HUES6 (cell line): Measurements from ENCODE around the gene ERFE.

Source experiments
- H3K27ac ChIP-seq: 2 replicates; pipeline ENCODE4 v1.7.0; 2013; ENCODE audit warnings: low read depth, mild to moderate bottlenecking, low read length, inconsistent platforms
- H3K27me3 ChIP-seq: 2 replicates; pipeline ENCODE4 v1.6.1; 2013; ENCODE audit warnings: low read length; ENCODE audit not compliant: control insufficient read depth, insufficient read depth
- H3K36me3 ChIP-seq: 2 replicates; pipeline ENCODE4 v1.6.1; 2013; ENCODE audit warnings: low read length; ENCODE audit not compliant: control insufficient read depth, insufficient read depth
- H3K4me1 ChIP-seq: 2 replicates; pipeline ENCODE4 v1.6.1; 2013; ENCODE audit warnings: low read length; ENCODE audit not compliant: control insufficient read depth, insufficient read depth
- H3K4me3 ChIP-seq: 2 replicates; pipeline ENCODE4 v1.5.1; 2013; ENCODE audit warnings: low read depth, low read length
- H3K9ac ChIP-seq: one replicate; pipeline ENCODE4 v1.6.1; 2013; ENCODE audit warnings: mild to moderate bottlenecking, low read length
- H3K9me3 ChIP-seq: 2 replicates; pipeline ENCODE4 v1.6.1; 2013; ENCODE audit warnings: low read depth, low read length; ENCODE audit not compliant: control insufficient read depth, insufficient read depth

ERFE gene

GRCh38 chr2:238152771-238153688, 5.7 kb upstream of the ERFE start:
- peaks cover under 1% of the 10 kb centered on the region; the same call in 1 of the 2 replicates for H3K27me3 ChIP-seq
- H3K4me3 ChIP-seq: no peak overlapping the region
- H3K4me1 ChIP-seq: peaks cover 11% of the 10 kb centered on the region
- no peak overlapping the region for H3K27ac ChIP-seq
- no peak overlapping the region for H3K9ac ChIP-seq
- no peaks in the 10 kb centered on the region for H3K9me3 ChIP-seq
- H3K36me3 ChIP-seq: no peaks in the 10 kb centered on the region

DNA sequence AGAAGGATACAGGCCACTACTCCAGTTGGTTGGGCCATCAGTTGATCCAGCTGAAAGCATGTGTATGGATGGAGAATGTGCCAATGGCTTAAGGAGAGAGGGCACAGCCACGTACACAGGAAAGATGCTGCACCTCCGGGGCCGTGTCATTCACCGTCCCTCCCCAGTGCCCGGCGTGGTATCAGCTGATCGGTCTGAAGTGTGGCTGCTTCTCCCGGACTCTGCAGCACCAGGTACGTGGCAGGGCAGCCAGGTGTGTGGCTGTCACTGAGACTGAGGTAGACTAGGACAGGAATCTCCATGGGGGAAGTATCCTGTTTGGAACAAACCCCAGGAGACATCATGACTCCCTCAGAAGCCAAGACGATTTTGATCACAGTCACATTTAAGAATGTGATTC, 4.2 kb upstream of the ERFE start:
- Histone ChIP-seq H3K27ac (no peak overlapping the region), H3K4me3 (no peak overlapping the region), H3K27me3 (peaks cover 12% of the 10 kb centered on the region), H3K36me3 (no peaks in the 10 kb centered on the region), H3K9me3 (no peaks in the 10 kb centered on the region), H3K9ac (no peak overlapping the region), H3K4me1 (peaks cover 15% of the 10 kb centered on the region)

- Histone ChIP-seq H3K36me3 (no peaks in the 10 kb centered on the region), H3K9ac (no peak overlapping the region), H3K27me3 (peaks cover 18% of the 10 kb centered on the region), H3K4me3 (no peak overlapping the region), H3K4me1 (peaks cover 21% of the 10 kb centered on the region), H3K27ac (no peak overlapping the region), H3K9me3 (no peaks in the 10 kb centered on the region)
These were observed 3.6 kb upstream of the ERFE start for GRCh38 chr2:238155051-238155760.

DNA sequence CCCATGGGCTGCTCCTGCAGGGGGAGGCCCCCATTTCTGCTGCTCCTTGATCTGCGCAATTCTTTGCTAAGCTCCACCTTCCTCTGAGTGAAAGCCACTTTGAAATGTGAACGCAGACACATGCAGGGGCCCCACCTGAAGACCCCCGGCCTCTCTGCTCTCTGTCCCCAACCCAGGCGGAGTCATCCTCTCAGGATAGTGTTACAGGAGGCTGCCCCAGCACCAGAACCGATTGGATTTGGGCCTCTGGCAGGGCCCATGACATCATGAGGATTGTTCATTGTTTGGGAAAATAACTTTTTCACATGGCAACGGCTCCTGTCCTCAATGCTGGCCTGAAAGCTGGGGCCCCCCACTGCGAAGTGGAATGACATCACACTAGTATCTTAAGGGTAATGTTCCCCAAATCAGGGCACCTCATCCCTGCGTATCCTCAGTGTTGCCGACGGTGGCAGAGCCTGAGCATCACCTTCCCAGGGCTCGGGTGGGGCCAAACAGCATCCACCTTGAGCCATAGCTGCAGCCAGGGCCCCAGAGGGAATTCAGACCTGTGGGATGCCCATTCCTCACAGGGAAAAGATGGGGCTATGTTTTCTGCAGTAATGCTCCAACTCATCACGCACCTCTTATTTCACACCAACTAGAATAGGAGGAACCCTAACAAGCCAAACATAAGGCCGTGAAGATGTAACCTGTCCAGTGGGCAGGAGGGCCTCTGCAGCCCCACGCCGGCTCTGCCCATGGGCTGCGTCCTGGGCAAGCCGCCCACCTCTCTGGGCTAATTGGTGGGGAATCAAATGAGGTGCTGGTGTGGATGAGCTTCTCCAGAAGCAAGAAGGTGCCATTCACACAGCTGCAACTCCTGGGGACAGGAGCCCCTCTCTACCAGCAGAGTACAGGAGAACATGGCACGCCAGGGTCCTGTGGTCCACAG, 2.7 kb upstream of the ERFE start:
- H3K9me3 ChIP-seq: no peaks in the 10 kb centered on the region
- H3K27me3 ChIP-seq: peaks cover 27% of the 10 kb centered on the region
- no peak overlapping the region for H3K9ac ChIP-seq
- no peaks in the 10 kb centered on the region for H3K36me3 ChIP-seq
- no peak overlapping the region for H3K27ac ChIP-seq
- peaks cover 20% of the 10 kb centered on the region for H3K4me1 ChIP-seq
- no peak overlapping the region for H3K4me3 ChIP-seq

DNA sequence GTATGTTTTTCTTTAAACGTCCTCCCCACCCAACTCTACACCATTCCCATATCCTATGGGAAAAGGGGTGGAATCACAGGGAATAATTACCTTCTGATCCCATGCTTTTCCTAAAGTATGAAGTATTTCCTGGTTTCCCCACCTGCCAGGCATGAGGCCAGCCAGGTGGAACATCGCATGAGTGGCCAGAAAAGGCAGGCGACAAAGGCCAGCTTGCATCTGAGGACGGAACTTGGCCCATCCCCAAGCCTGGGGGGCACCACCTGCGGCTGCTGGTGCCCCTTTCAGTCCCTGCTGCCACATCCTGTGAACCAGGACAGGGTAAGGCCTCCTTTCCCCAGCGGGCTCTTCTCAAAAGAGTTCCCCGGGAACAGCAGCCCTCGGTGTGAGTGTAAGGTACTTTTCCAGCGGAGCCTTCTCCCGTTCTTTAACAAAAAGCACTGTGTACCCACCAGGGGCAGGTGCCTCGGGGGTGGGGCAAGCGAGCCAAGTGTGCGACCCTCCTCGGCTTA, 1.2 kb upstream of the ERFE start:
- H3K4me3 ChIP-seq: no peak overlapping the region
- H3K36me3 ChIP-seq: no peaks in the 10 kb centered on the region
- H3K9ac ChIP-seq: no peak overlapping the region
- no peaks in the 10 kb centered on the region for H3K9me3 ChIP-seq
- peaks cover 42% of the 10 kb centered on the region for H3K27me3 ChIP-seq
- peaks cover 9% of the 10 kb centered on the region for H3K4me1 ChIP-seq
- no peak overlapping the region for H3K27ac ChIP-seq

- Histone ChIP-seq H3K4me3 (peak overlapping the region; percentile 66), H3K4me1 (peaks cover 9% of the 10 kb centered on the region), H3K27me3 (peaks cover 47% of the 10 kb centered on the region), H3K27ac (no peak overlapping the region), H3K9ac (no peak overlapping the region), H3K9me3 (no peaks in the 10 kb centered on the region), H3K36me3 (no peaks in the 10 kb centered on the region)
These were observed 707 bp upstream of the ERFE start for GRCh38 chr2:238158018-238158508.

DNA sequence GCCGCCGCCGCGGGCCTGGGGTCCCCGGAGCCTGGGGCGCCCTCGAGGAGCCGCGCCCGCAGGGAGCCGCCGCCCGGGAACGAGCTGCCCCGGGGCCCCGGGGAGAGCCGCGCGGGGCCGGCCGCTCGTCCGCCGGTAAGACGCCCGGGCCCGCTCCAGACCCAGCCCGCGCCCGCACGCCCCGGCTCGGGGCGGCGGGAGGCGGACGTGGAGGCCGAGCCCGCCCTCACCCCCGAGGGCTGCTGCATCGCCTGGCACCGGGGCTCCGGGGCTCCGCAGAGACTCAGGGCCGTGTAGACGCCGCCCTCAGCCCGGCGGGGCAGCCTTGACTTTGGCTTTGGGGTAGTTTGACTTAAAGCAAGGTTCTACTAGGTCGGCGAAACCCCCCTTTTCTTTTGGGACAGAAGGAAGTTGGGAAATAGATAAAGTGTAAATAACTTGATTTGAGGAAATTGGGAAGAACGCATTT, 335 bp downstream of the ERFE start:
- Histone ChIP-seq H3K27ac (no peak overlapping the region), H3K4me1 (peaks cover 9% of the 10 kb centered on the region), H3K27me3 (peaks cover 57% of the 10 kb centered on the region), H3K9me3 (no peaks in the 10 kb centered on the region), H3K4me3 (peak overlapping the region; percentile 60), H3K36me3 (no peaks in the 10 kb centered on the region), H3K9ac (no peak overlapping the region)

DNA sequence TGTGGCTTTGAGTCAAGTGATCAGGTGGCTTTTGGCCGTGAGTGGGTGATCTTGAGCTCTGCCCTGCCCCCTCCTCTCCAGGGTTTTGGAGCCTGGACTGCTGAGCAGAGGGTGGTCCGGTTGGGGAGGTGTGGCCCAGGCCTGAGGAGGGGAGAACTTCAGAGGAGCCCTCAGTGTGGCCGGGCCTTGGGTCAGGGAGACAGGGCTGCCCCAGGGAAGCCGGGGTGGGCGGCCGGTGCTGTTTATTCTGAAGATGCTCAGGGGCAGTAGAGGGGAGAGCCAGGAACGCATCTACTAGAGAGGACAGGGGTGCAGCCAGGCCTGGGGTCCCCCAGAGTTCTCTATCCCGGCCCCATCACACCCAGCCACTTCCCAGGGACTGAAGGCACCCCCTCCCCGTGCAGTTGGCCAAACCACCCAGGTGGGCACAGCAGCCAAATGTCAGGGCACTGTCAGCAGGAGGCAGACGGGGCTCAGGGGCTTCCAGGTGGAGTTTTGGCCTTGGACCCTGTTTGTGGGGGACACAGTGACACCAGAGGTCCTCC, 963 bp downstream of the ERFE start:
- Histone ChIP-seq H3K9me3 (no peaks in the 10 kb centered on the region), H3K36me3 (no peaks in the 10 kb centered on the region), H3K4me1 (peaks cover 9% of the 10 kb centered on the region), H3K27me3 (peaks cover 63% of the 10 kb centered on the region), H3K4me3 (peak overlapping the region; percentile 60), H3K27ac (no peak overlapping the region), H3K9ac (no peak overlapping the region)

GRCh38 chr2:238160206-238161129, 1.7 kb downstream of the ERFE start:
- no peak overlapping the region for H3K27ac ChIP-seq
- peaks cover 70% of the 10 kb centered on the region for H3K27me3 ChIP-seq
- H3K9me3 ChIP-seq: no peaks in the 10 kb centered on the region
- H3K36me3 ChIP-seq: no peaks in the 10 kb centered on the region
- peaks cover 9% of the 10 kb centered on the region for H3K4me1 ChIP-seq
- no peak overlapping the region for H3K9ac ChIP-seq
- H3K4me3 ChIP-seq: no peak overlapping the region
